Cardiac fibroblast (primary cell): ENCODE results near the gene MFRP.
"Not testable (repeated sequence)": the region's sequence is repeated elsewhere in the genome, so short reads cannot be mapped to it uniquely, and the experiment has no call there.

Source experiments
- DNase-seq, 2 donors: peaks; one replicate each; pipeline versions ENCODE4 v3.0.0 to v3.0.0-alpha.2; 2010; ENCODE audit warnings: low read depth in 2 of 2
- H3K4me3 ChIP-seq, 2 donors: replicated peaks in 1 of 2; 1 replicate in 1 of 2; 2 replicates in 1 of 2; pipeline ENCODE4 v1.5.1; 2011; ENCODE audit warnings: low read depth in 2 of 2, low read length in 2 of 2, mild to moderate bottlenecking in 2 of 2, moderate library complexity in 1 of 2
- CTCF ChIP-seq: IDR thresholded peaks from one replicate; pipeline ENCODE4 v1.5.1; 2011; ENCODE audit warnings: low read depth, mild to moderate bottlenecking, low read length, inconsistent platforms

MFRP gene

DNA sequence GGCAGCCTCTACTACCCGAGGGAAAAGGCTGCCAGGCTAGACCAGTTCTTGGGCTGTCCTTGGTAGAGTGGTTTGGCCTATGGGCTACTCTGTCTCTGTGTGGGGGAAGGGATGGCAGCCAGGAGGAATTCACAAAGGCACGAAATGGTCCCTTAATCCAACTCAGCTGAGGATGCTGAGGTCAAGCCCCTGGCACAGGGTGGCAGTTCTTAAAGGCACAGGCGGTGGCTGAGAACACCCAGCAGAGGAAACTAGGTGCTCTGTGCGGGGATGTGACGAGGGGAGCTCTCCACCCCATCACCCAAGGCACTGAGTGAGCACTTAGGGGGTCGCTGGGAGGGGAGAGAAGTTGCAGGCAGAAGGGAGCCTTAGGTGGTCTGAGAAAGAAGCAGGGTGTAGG, at the start of gene MFRP:
MFRP (minus strand) TSS at position 101 of the 400 bp plus-strand sequence. CDS start 192 bp downstream, outside the sequence.
- TF ChIP-seq CTCF = no peak
- no peak within 1 kb of the TSS for H3K4me3 ChIP-seq
- no peak for DNase-seq

DNA sequence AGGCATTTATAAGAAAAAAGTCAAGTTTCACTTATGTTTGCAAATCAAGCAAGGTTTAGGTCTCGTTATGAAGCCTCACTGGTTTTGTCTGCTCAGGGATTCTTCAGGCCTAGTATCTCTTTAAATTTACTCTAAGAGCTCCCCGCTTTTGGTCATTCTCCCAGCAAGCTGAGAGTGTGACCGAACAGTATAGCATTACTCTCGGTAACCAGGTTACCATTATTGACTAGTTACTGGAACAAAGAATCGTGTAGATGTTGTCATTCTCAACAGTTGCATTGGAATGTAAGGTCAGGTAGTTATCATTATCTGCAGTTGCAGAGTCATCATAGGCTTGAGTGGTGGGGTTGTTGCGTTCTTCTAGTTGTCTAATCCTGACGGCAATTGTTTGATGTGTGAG, 44.8 kb upstream of the MFRP start:
- TF ChIP-seq CTCF = no peak
- no peak for DNase-seq
- H3K4me3 ChIP-seq = no peak overlapping the region

DNA sequence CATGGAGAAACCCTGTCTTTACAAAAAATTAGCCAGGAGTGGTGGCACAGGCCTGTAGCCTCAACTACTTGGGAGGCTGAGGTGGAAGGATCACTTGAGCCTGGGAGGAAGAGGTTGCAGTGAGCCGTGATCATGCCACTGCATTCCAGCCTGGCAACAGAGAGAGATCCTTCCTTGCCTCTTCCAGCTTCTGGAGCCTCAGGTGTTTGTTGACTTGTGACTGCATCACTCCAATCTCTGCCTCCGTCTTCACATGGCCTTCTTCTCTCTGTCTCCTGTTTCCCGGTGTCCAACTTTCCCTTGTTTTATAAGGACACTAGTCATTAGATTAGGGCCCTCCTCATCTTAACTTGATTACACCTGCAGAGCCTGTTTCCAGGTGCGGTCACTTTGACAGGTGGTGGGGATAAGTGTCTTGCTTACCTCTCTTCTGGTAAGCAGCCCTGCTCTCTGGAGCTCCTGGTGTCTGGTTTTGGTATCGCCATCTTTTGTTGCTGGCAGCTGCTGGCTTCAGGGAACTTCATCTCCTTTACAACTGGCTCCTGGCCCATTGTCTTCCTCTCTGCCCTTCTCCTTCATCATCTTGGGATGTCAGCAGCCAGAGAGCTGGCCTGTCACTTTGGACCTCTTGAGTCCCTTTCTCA, 43.2 kb upstream of the MFRP start:
- H3K4me3 ChIP-seq = no peak overlapping the region
- DNase-seq = no peak
- peak; percentile 56 for TF ChIP-seq CTCF

DNA sequence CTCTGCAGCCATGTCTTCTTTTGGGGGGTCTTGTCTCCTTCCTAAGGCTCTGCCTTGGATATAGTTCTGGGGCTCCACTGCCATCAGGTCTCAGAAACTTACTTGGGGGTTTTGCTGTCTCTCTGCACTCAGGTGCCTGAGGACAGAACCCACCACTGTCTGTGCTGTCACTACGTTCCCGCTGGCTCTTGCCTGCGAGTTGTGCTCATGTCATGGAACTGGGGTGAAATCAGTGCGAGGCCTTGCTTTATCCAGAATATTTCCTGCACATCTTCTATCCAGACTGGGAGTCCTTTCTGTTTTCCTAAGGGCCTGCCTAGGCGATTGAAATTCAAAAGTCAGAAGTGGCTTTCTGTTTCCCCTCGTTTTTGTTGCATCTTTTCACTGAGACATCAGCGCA, 41.6 kb upstream of the MFRP start:
- DNase-seq = no peak
- no peak for TF ChIP-seq CTCF
- no peak overlapping the region for H3K4me3 ChIP-seq

GRCh38 chr11:119384332-119384731, 37.8 kb upstream of the MFRP start:
- H3K4me3 ChIP-seq = no peak overlapping the region
- TF ChIP-seq CTCF = no peak
- DNase-seq = no peak

DNA sequence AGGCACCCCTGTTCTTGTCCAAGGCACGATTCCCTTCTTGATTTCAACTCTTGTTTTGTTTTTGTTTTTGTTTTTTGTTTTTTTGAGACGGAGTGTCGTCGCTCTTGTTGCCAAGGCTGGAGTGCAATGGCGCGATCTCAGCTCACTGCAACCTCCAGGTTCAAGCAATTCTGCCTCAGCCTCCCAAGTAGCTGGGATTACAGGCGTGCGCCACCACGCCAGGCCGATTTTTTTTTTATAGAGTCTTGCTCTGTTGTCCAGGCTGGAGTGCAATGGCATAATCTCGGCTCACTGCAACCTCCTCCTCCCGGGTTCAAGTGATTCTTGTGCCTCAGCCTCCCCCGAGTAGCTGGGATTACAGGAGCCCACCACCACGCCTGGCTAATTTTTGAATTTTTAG, 36.0 kb upstream of the MFRP start:
- not testable (repeated sequence) for H3K4me3 ChIP-seq, DNase-seq

- no peak for DNase-seq
- peak overlapping the region; percentile 52 to 54 for H3K4me3 ChIP-seq
- TF ChIP-seq CTCF = no peak
These were observed 35.6 kb upstream of the MFRP start for GRCh38 chr11:119382101-119382500.
